Prostate gland (tissue), 2 donors: ENCODE results near the gene CCDC149.

Experiments
- CTCF ChIP-seq, 4 experiments: fragments of 200-600 bp in 2 of 4; fragments of 450-650 bp in 2 of 4; sonication (generic) in 2 of 4; IDR thresholded peaks; 1 replicate in 3 of 4; 2 replicates in 1 of 4; pipeline ENCODE4 v1.5.1; 2016 to 2019; ENCODE audit warnings: antibody characterized with exemption in 4 of 4, mild to moderate bottlenecking in 2 of 4, moderate library complexity in 2 of 4
- POLR2A ChIP-seq: fragments of 450-650 bp; IDR thresholded peaks from one replicate; pipeline ENCODE4 v1.6.1; 2016; ENCODE audit warnings: antibody characterized with exemption, mild to moderate bottlenecking
- POLR2AphosphoS5 ChIP-seq: sonication (generic); formaldehyde crosslinking; IDR thresholded peaks from one replicate; pipeline ENCODE4 v1.6.1; 2017; ENCODE audit warnings: antibody characterized with exemption

- TF ChIP-seq POLR2A (no peak), CTCF (IDR thresholded peaks at IDR 0.05) (no peak), POLR2AphosphoS5 (no peak)
Measured at GRCh38 chr4:24887881-24888430, 24.9 kb downstream of the CCDC149 start.
